OCI-M2 (cell line): ENCODE results near the gene SDC3.

Source experiments
- DNase-seq: peaks from one replicate; lab custom pipeline; 2025; ENCODE audit not compliant: unreplicated experiment; lab: John Stamatoyannopoulos, UW

Gene SDC3

DNA sequence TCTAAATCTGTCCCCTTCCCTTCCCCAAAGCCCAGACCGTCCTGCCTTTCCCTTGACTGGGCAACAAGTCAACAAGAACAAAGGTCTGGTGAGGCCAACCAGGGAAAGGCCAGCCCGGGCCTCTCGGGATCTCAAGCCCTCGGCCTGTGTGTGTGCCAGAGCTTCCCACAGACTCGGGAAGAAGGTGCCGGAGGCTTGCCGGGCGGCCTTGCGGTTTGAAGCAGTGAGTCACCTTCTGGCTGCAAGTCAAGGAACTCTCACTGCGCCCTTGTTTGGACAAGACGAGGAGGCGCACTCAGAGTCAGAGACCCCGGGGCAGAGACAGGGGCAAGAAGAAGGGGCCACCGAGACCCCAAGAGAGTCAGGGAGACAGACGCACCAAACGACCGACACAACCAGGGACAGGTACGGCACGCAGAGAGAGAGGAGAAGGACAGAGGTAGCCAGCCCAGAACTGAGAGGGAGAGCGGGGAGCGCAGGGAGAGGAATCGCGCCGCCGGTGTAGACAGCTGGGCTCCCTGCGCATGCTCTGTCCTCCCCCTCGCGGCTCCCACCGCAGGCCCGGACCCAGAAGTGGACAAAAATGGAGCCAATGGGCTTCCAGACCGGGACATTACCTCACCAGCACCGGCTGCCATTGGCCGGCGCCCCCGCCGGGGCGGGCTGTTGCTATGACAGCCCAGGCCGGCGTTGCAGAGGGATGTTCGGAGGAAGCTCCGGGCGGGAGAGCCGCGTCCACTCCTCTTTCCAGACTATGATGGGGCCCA, 84.4 kb downstream of the SDC3 start:
- peak; percentile 62 for DNase-seq

DNA sequence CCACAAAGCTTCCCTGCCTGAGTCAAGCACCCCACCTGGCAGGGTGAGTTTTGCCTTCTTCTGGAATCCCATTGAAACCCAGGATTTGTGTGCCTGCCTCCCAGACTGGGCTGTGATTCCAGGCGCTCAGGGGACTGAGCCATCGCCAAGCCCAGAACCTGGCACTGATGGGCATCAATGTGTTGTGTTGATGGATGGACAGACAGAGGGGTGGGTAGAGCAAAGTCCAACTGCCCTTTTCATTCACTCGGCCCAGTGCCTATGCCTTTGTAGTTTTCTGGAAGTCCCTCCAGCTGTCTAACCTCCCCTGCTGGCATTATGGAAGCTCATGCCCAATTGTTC, 85.0 kb downstream of the SDC3 start:
- no peak for DNase-seq

DNA sequence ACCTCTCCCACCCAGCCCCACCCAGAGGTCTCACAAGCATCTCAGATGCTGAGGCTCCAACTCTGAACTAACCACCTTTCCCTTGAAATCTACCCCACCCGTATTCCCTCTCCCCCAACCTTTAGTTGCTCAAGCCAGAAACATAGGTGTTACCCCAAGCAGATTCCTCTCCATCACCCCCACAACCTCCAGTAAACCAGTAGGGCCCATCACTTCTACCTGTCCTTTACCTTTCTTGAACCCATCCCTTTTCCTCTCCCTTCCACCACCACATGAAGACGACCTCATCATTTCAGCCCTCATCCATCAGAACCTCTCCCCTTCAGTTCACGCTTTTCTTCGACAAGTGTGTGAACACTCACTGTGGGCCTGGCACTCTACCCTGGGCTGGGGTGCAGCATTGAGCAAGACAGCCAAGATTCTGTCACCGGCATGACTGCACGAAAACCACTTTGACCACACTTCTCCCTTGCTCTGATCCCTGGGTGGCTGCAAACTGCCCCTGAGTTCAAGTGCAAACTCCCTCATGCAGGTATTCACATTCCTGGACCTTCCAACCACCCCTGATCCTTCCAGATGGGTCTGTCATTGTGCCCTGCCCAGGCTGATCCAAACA, 85.5 kb downstream of the SDC3 start:
- no peak for DNase-seq

DNA sequence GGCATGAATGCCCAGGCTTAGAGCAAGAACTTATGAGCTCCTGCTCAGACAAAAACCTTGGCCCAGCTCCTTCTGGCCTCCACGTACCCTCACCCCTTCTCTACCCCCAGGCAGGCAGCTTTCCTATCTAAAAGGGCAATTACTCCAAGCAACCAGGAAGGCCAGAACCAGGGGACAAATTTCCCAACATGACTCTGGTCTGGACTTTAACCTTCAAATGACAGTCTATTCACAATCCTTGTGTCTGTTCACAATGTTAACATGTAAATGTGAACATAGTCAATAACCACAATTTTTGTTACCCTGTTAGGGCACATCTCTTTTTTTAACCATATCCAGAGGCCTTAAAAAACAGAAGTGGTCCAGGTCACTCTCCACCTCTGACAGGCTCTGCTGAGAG, 86.6 kb downstream of the SDC3 start:
- DNase-seq: no peak

GRCh38 chr1:30820299-30820698, 88.3 kb downstream of the SDC3 start:
- DNase-seq: no peak
